CD4-positive, alpha-beta T cell treated with Interleukin-6 for 4 hours (primary cell): ENCODE measurements around the gene KCTD11.

Source experiments
- DNase-seq: peaks from one replicate; pipeline ENCODE4 v3.0.0-alpha.2; 2020; ENCODE audit warnings: mixed read lengths

Gene KCTD11

DNA sequence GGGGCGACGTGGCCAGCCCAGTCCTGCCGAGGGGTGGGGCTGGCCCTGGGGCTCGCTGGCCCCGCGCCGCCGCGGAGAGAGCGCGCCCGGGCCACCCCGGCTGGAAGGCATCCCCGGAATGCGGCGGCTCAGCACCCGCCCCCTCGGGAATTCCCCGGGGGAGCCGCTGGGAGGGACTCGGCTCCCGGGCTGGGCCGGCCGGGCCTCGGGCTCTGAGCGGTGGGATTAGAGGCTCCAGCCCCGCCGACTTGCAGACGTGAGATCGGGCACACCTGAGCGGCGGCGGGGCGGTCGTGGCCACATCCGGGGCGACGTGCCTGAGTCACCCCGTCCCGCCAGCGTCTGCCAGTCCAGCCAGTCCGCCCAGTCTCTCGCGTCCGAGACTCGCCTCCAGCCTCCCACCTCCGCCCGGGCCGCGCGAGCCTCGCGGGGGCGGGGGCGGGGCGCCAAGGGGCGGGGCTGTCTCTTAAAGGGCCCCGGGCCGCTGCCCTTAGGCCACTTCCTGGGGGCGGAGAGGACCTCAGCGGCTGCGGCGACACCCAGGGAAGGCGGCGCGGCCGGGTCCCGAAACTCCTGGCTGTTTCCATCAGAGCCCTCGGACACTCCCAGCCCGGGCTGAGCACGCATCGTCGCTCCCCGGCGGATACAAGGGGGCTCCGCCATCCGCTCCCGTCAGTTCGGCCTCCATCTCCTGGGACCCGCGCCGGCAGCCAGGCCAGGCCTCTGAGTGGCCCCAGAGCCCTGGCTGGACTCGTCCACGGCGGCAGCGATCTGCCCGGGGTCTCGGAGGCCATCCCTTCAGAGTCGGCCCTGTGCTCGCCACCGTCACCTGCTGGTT, at the start of gene KCTD11:
Gene KCTD11 (plus strand): TSS at position 498 of the 838 bp plus-strand sequence.
- peak; percentile 81 for DNase-seq

DNA sequence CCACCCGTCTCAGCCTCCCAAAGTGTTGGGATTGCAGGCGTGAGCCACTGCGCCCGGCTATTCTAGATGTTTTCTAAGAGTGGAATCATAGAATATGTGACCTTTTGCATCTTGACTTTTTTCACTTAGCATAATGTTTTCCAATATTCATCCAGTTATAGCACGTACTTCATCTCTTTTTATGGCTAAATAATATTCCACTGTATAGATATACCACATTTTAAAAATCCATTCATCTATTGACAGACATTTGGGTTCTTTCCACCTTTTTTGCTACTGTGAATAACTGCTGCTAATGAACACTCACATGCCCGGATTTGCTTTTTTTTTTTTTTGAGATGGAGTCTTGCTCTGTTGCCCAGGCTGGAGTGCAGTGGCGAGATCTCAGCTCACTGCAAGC, 47.8 kb upstream of the KCTD11 start:
- no peak for DNase-seq

DNA sequence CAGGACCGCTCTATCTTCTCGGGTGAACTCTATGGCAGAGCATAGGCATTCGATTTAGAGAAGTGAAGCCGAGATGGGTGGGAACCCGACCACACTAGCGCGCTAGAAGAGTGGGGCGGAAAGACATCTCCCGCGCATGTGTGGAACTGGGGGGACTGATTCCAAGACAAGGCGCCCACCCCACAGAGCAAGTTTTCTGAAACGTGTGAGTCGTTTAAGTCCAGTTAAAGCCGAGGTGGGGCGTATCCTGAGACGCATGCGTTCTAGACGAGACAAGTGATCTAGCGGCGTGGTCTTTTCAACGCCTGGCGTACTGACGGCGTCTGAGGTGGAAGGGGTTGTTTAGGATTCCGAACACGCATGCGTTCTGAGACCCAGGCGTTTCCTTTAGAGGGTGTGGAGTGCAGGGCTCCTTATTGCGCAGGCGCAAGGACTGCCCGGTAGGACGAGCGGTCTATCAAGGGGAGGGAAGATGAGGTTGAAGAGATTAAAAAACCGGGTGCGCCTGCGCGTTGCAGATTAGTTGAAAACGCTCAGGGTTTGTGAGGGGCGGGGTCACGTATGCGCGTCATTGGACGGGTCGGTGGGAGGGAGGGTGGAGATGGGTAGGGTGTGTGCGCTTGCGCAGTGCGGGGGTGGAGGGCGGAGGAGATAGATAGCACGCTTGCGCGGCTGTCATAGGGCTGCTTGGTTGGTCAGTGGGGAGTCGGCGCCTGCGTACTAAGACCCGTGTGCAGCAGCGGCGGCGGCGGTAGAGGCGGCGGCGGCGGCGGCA, 44.9 kb upstream of the KCTD11 start, which contains the start of gene EIF5A:
Gene EIF5A (plus strand): TSS at position 718 of the 775 bp plus-strand sequence. CDS start 2,008 bp downstream, outside the sequence.
- peak; percentile 100 for DNase-seq

DNA sequence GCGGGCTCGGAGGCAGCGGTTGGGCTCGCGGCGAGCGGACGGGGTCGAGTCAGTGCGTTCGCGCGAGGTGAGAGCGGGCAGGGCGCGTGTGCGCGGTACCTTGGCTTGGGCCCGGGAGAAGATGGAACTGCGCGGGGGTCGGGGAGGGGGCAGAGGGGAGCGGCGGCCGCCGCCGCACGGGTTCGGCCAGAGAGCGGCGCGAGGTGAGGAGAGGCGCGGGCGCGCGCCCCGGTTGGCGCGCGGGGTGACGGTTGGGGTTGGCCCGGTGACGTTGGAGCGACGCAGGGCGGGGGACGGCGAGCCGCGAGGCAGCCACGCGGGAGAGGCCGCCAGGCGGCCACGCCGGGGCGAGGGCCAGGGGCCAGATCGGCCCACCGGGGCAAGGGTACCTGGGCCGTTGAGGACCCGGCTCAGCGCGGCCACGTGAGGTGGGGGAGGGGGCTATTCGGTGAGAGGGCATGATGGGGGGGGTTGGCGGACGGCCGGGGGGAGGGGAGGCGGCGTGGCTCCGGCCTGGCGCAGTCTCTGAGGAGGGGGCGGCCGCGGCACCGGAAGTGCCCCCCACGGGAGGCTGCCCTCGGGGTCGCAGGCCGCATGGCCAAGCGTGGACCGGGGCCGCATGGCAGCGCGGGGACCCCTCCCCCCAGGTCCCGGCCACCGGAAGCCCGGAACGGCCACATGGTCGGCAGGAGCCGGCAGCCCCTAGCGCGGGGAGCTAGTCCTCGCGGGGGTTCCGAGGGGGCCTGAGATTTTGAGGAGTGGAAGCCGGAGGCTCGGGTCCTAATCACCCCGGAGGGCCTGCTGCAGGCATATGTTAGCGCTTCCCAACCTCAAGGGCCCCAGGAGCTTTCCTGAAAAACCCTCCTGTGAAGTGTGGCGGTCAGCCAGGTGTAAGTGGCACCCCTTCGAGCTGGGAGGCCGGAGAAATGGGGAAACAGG, 44.0 kb upstream of the KCTD11 start:
- DNase-seq = peak; percentile 57

DNA sequence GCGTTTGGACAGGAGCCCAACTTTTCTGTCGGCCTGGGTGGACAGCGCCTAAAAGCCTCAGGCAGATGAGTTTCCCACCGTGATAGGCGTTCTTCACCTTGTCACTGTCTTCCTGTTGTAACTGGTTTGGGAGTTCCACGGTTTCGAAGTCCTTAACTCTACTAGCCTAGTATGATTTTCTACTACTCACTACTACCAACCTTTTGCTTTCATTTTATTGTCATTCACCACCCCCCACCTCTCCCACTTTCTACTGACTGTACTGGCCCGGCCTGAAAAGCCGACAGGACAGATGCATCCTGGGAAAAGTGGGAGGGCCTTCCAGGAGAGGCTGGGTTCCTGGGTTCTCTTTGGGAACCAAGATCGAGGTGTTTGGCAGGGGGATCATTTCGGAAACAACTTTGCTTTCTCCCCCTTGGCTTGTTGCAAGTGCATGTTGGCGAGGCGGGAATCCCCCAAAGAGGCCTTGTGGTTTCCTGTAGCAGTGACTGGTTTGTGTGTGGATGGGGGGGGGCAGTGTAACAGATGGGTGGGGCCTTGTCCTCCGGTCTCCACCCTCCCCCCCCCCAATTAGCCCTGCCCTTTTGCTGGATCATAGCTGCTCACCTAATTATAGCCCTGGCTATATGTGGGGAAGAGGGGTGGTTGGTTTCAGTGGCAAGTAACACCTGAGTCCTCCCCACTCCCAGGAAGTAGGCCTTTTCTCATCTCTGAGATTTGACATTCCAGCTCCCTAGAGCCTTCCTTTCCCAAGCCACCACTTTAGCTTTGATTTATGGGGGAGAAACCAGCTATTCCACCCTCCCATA, 43.1 kb upstream of the KCTD11 start:
- peak; percentile 89 for DNase-seq

DNA sequence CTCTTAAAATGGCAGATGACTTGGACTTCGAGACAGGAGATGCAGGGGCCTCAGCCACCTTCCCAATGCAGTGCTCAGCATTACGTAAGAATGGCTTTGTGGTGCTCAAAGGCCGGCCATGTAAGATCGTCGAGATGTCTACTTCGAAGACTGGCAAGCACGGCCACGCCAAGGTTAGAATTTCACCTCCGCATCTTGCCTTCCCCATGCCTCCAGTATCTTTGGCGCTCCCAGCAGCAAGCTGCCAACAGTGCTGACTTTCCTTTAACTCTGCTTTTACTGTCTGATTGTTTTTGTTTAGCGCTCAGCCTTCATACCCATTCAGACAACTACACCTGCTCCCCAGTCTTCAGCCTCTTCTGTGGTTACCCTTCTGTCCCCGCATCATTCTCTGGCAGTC, 42.3 kb upstream of the KCTD11 start:
- no peak for DNase-seq

DNA sequence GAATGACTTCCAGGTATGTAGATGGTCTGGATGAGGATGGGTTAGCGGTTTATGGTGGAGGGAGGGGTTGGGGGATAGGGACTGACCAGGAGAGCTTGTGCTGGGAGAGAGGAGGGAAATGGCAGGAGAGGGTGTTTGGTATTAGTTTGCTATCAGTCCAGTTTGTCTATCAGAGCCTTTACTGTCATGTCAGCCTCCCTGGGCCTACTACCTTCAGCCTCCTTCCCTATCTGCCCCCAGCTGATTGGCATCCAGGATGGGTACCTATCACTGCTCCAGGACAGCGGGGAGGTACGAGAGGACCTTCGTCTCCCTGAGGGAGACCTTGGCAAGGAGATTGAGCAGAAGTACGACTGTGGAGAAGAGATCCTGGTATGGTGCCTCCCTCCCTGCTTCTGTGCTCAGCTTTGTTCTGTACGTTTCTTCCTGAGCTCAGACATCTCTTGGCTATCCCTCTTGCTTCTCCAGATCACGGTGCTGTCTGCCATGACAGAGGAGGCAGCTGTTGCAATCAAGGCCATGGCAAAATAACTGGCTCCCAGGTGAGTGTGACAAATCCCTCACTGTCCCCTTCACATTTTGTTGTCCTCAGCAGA, 40.8 kb upstream of the KCTD11 start:
- DNase-seq = no peak

DNA sequence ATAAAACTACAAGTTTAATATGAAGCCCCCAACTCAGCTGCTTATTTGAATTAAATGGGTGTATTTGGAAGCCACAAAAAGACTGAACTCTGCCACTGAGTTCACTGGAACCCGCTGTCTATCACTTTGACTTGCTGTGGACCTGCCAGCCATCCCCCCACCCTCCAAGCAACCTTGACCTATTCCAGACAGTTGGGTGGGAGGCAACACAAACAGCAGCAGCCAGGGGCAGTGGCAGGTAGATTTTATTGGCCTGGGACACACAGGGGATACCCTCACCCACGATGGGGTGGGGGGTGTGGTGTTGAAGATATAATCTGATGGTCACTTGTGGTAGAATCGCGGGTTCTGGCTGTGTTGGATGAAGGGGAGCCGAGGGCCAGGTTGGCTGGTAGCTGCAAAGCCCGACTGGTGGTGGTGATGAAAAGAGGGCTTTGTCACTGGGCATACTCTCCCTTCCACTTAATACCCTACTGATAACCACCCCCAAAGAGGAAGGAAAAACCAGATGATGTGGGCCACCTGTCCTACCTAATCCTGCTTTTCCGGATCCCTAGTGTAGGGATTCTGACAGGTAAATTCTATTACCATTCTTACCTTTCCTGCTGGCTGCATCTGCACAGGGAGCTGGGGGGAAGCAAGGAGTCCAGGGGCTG, 39.4 kb upstream of the KCTD11 start:
- no peak for DNase-seq

DNA sequence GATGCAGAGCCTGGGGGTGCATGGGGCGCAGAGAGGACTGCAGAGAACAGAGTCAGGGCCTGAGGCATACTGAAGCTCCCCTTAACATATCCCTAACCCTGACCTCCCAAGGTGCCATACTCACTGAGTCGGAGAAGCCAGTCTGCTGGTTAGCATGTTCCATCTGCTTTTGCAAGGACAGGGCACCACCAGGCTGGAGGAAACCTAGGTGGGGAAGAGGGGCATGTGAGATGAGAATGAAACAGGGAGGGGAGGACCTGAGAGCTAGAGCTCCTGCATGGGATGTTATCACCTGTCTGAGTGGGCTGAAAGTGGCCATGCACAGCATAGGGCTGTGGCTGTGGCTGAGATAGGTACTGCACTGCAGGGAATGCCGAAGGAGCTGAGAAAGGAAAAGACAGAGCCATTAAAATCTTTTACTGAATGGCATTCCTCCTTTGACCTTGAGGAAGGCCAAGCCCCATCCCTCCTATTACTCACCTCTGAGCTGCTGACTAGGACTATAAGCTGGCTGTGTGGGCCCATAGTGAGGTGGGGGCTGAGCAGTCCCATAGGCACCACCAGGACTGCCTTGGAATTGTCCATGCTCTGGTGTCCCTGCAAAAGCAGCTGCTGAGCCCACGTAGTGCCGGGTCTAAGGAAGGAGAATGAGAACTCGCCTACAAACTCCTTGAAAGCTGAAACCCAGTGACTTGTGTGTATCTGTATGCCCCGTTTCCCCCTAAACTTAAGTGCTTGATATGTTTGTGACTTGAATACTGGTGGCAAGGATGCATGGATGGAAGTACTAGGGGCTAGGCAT, 38.7 kb upstream of the KCTD11 start:
- DNase-seq = no peak

DNA sequence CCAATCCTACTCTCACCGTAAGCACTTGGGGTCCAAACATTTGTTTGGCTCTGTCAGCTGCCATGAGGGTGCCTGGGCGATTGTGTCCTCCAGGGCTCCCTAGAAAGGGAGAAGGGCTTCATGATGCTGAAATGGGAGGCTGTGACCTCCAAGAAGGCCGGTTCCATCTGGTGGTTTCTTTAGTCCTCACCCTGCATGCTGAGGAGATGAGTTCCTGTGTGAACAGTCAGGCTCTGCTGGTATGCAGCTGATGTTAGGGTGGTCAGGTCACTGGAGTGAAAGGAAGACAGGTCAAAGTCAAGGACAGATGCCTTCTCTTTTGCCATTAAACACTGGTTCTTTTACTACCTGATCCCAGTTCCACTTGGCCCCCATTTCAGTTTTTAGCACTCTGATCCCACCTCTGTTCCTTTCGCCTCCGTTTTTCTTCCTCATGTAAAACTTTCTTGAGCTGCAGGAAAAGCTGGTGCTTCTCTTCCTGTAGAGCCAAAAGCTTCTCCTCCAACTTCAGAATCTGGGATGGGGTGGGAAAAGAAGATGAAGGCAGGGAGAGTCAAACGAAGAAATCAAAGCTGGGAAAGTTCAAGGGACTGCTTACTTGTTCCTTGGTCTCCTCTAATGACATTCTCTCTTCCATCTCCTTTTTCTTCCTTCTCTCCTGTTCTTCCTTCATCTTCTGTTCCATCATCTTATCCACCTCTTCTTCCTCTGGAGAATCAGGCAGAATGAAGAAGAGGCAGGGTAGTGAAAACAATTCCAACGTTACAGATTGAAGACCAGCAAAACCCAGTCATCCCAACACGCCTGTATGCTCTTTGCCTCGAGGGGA, 37.9 kb upstream of the KCTD11 start:
- no peak for DNase-seq

DNA sequence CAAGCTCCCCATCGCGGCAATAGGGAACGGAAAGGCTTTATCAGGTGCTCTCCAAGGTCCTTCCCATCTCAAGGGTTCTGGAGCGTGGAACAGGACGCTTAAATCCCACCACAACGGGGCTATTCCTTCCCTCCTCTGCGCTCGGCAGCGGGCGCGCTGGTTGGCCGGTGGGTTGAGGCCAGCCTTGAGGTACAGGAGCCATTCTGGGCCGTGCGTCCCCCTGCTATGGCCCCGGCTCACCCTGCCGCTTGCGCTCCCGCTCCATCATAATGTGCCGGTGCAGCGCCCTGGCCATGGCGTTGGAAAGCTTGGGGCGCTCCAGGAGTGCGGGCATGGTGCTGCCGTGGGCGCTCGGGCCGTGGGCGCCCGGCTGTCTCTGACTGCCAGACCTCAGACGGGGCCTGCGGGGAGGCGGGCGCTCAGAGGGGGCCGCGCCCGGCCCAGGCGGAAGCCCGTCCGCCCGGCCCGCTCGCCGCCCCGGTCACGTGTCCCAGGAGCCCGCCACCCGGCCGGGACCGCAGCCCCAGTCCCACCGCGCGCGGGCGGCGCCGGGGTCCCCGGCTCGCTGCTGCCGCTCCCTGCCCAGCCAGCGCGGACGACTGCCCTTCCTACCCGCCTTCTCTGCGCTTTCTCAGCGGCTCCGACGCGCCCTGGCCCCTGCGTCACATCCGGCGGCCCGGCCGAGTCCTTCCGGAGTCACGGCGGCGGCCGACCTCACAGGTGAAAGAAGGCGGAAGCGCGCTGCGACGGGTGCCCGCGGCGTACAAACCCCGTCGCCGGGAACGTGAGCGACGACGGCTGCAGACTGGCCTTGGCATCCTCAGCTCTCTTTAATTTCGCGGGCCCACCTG, 37.0 kb upstream of the KCTD11 start, which contains the start of gene GPS2:
Gene GPS2 (minus strand): TSS at position 642 of the 851 bp plus-strand sequence. CDS start 308 bp downstream, at position 334.
- DNase-seq = peak; percentile 94

DNA sequence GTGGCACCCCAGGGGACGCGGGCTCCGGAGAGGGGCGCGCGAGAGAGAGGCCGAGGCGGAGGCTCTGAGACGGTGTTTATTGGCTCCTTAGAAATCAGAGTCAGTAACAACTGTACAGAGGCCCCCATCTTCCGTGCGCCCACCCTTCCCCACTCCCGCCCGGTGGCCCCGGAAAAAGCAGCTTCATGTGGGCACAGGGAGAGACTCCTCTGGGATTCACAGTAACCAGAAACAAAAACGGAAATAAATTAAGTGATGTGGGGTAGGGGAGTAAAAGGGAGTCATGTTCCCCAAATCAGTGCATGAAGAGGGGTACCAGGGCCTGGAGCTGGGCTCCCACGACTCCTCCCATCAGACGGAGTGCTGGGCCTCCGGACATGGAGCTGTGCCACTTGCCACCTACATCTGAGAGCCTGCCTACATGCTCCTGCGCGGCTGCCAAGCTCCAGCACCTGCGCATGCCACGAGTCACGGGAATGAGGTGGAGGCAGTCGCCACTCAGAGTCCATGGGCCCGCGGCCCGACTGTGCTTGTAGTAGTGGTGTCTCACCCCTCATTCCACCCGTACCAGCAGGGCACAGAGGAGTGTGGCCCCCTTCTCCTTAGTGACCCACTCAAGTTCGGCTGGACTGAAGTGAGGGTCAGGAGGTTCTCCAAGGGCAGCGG, 36.3 kb upstream of the KCTD11 start:
- no peak for DNase-seq

DNA sequence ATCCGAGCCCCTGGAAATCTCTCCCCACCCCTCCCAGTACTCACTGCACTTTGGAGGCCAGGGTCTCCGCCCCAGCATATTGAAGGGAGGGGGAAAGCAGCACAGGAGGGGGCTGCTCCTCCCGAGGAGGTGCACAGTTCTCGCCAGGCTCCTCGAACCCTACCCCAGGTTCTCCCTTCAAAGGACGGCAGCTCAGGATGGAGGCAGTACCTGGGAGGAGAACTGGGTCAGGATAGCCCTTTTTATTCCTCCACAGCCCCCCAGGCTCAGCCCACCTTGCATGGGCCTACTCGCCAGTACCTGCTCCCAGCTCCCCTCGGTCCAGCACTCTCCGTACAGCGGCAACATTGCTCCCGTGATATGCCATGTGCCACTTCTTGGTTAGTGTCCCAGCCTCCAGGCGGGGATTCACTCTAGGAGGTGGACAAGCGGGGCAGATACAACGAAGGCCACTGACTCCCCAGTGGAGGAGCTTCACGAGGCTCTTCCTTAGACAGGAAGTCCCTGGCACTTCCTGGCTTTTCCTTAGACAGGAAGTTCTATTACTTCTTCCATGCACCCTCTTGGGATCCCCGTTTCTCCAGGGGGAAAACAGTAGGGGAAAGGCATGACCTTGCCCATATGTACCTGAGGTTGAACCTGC, 34.7 kb upstream of the KCTD11 start:
- DNase-seq = no peak

DNA sequence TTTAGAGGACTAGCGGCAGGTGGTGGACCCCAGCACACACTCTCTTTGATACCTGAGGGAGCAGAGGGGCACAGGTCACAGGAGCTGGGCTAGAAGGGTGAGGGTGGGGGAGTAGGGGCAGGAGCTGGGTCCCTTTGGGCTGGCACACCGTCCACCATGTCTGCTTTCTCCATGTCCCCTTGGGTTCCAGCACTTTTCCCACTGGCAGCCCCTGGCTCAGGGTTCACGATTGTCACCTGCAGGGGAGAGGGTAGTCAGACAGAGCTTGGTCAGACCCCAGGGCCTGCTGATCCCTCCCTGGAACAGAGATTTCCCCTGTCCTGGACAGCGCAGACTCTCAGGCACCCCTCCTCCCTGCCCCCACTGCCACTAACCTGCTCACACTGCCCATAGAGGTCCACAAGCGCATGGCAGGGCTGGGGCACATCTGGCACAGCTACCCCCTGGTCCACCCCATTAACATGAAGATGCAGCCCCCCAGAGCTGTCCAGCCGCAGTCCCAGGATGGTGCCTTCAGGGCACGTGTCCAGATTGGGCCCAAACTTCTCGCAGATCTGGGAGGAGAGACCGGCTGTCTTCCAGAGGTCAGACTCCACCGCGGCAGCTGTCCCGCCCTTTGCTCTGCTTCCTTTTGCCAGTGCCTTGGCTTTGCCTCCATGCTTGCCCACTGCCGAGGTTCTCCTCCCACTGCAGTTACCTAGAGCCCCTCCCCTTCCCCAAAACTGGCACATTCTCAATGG, 33.7 kb upstream of the KCTD11 start:
- no peak for DNase-seq

DNA sequence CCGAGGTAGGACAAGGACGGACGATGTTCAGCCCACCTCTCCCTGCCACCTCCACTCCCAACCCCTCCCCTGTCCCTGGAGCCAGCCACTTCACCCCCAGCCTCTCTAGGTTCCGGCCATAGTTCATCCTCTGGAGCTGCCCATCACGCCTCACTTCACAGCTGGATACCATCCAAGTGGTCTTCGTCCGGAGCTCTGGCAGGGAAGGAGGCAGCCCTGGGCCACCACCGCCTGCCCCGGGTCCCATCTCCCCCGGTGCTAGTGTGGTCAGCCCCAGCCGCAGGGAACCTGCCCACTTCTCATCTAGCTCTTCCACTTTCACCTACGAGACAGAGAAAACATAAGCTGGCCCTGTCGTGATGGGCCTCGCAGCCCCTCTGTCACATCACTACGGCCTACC, 30.5 kb upstream of the KCTD11 start:
- DNase-seq = no peak
